ENCODE data around the gene NUDT21. TPM values are rescaled to one million over a fixed set of nuclear protein-coding genes. Genes with fewer than 3 reads are reported as not detected.

NUDT21 gene
- total RNA-seq, 1 experiment from 2014 or later = 72.7 TPM

- in situ Hi-C loops (cut with HindIII; ENCODE audit: low pct_unique_long_range_greater_than_20kb, low sequenced_read_pairs) = no loop called here
Observed at GRCh38 chr16:56469748-56470147, 18.6 kb upstream of the NUDT21 start.

DNA sequence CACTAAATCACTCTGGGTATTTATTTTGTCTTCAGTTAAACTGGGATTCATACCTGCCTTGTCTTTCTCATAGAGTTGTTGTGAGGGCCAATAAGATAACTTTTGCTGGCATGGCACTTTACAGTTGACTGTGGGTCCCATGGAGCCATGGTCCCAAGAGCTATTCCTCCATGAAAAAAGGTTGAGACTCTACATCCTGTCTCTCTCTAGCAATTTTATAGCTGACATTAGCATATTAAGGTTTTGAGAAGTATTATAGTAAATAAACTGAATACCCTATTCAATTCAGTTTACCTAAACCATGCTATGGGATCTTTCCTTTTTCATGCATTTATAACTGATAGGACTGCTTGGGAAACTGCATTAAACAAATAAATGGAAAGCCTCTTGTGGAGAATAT, 17.7 kb upstream of the NUDT21 start:
- DNase-seq (ENCODE audit: low read depth, low spot score) = no peak
- in situ Hi-C loops (cut with HindIII; ENCODE audit: low pct_unique_long_range_greater_than_20kb, low sequenced_read_pairs) = no loop called here

More at GRCh38 chr16:56469748-56470147, 18.6 kb upstream of the NUDT21 start:
- no peak for DNase-seq (ENCODE audit: low read depth, low spot score)

- in situ Hi-C loops (cut with HindIII; ENCODE audit: low pct_unique_long_range_greater_than_20kb, low sequenced_read_pairs) = no loop called here
Observed at GRCh38 chr16:56466344-56466743, 15.2 kb upstream of the NUDT21 start.

DNA sequence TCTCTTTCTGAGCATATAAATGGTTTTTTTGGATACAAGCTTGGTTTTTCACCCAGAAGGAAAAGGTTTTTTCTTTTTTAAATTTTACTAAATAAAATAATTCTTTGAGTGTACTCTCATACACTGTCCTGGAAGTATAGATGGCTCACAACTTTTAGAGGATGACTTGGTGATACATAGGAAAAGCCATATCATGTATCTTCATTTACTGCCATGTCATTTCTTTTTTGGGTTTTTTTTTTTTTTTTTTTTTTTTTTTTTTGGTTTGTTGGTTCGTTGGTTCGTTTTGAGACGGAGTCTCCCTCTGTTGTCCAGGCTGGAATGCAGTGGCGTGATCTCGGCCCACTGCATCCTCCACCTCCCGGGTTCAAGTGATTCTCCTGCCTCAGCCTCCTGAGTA, 12.0 kb upstream of the NUDT21 start:
- in situ Hi-C loops (cut with HindIII; ENCODE audit: low pct_unique_long_range_greater_than_20kb, low sequenced_read_pairs) = no loop called here
- DNase-seq (ENCODE audit: low read depth, low spot score) = no peak

More at GRCh38 chr16:56466344-56466743, 15.2 kb upstream of the NUDT21 start:
- DNase-seq (ENCODE audit: low read depth, low spot score) = no peak

DNA sequence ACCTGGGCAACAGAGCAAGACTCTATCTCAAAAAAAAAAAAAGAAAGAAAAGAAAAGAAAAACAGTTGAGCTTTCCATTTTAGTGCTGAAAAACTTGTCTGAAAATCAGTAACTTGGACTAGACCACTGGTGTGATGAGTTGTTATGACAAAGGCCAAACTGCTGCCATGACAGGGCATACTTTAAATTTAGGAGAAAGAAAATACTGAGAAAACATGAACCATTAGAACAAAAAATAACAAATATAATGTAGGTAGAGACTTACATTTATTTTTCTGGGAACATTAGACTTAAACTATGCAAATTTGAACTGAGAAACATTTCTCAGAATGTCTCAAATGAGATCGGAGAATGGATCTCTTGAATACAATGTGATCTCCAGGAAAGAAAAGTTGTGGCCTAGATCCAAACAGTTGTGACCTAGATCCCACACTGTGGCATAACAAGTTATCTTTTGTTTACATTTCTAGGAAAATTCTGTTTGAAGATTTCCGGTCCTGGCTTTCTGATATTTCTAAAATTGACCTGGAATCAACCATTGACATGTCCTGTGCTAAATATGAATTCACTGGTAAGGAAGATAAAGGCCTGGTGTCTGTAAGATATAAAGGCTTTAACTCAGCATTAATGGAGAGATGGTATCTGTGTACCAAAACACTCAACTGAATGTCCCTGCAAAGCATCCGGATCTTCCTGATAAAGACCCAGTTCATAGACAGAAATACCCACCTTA, 11.1 kb upstream of the NUDT21 start:
- DNase-seq (ENCODE audit: low read depth, low spot score) = no peak
- in situ Hi-C loops (cut with HindIII; ENCODE audit: low pct_unique_long_range_greater_than_20kb, low sequenced_read_pairs) = no loop called here

DNA sequence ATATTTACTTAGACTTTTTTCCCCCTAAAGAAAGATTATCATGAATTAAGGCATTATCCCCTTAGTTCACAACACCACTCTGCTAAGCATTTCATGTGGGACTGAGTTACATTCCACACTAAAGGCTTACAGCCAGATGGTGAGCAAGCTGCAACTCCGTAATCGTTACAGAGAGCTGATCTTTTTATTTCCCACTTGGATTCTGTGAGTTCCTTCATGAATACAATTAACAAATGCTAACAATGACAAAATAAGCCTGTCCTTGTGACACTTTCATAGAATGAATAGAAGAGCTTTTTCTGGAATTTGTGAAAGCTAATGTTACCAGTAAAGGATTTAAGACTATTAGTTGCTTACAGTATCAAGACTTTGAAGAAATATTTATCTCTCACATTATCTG, 9.0 kb upstream of the NUDT21 start:
- in situ Hi-C loops (cut with HindIII; ENCODE audit: low pct_unique_long_range_greater_than_20kb, low sequenced_read_pairs) = no loop called here
- no peak for DNase-seq (ENCODE audit: low read depth, low spot score)

GRCh38 chr16:56457927-56458470, 6.9 kb upstream of the NUDT21 start:
- in situ Hi-C loops (cut with HindIII; ENCODE audit: low pct_unique_long_range_greater_than_20kb, low sequenced_read_pairs) = no loop called here
- no peak for DNase-seq (ENCODE audit: low read depth, low spot score)

GRCh38 chr16:56451753-56452689, 889 bp upstream of the NUDT21 start:
- peak; percentile 6 for DNase-seq (ENCODE audit: low read depth, low spot score)
- in situ Hi-C loops (cut with HindIII; ENCODE audit: low pct_unique_long_range_greater_than_20kb, low sequenced_read_pairs) = no loop called here

DNA sequence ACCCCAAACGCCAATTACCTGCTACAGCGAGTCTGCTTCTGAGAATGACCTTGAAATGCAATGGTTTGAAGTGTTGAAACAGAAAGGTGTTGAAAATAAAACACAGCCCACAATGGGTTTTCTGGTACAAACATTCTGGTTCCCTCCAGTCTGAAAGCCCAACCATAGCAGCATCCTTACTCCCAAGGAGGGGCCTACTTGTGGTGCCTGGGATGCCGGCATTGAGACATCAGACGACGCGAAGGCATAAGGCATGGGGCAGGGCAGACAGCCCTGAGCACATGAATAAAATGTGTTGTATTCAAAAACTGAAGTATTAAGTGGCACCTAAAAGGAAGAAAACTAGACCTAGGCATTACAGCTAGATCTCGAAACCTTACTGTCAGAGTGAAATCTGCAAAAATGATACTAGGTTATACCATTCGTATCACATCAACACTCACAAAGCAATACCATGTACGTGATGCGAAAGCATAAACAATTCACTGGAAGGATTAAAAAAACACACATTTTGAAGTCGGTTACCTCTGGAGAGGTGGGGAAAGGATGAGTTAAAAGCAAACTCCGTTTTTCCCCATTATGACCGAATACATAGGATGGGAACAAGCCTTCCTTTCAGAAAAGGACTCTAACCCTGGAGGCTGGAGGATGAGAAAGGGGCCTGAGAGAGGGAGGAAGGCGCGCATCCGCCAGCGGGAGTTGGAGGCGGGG, 702 bp downstream of the NUDT21 start:
- in situ Hi-C loops (cut with HindIII; ENCODE audit: low pct_unique_long_range_greater_than_20kb, low sequenced_read_pairs) = no loop called here
- DNase-seq (ENCODE audit: low read depth, low spot score) = no peak

- DNase-seq (ENCODE audit: low read depth, low spot score) = no peak
- in situ Hi-C loops (cut with HindIII; ENCODE audit: low pct_unique_long_range_greater_than_20kb, low sequenced_read_pairs) = no loop called here
Observed at GRCh38 chr16:56448005-56448404, 3.1 kb downstream of the NUDT21 start.

- no peak for DNase-seq (ENCODE audit: low read depth, low spot score)
- in situ Hi-C loops (cut with HindIII; ENCODE audit: low pct_unique_long_range_greater_than_20kb, low sequenced_read_pairs) = no loop called here
Observed at GRCh38 chr16:56447286-56447685, 3.8 kb downstream of the NUDT21 start.

DNA sequence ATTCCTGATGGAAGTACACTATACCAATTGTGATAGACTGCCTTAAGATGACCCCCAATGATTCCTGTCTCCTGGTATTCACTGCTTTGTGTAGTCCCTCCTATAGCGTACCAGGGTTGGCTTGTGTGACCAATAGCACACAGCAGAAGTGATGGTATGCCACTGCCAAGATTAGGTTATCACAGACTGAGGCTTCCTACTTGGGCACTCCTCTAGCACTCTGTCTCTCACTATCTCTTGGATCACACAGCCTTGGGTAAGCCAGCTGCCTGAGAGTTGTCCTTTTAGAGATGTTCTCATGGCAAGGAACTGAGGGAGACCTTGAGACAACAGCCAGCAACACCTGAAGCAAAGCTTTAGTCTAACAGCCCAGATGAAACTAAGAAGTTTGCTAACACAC, 13.1 kb downstream of the NUDT21 start:
- no peak for DNase-seq (ENCODE audit: low read depth, low spot score)
- in situ Hi-C loops (cut with HindIII; ENCODE audit: low pct_unique_long_range_greater_than_20kb, low sequenced_read_pairs) = no loop called here

- DNase-seq (ENCODE audit: low read depth, low spot score) = no peak
- in situ Hi-C loops (cut with HindIII; ENCODE audit: low pct_unique_long_range_greater_than_20kb, low sequenced_read_pairs) = no loop called here
Observed at GRCh38 chr16:56436258-56436657, 14.9 kb downstream of the NUDT21 start.

DNA sequence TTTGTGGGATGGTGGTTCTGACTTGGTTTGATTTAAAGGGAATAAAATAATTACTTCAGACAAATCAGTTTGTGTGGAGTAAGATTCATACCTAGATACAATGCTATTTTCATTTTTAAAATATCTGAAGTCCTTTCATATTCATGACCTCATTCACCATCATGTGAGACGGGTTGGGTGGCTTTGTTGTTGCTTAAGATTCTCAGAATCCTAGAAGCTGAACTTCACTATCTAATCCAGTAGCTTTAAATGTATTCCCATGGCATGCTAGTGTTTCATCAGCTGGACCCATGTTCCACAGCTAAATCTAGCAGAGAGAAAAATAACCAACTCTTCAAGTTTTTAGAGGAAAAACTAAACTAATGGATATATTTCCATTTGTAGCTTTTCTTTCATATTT, 23.0 kb downstream of the NUDT21 start:
- DNase-seq (ENCODE audit: low read depth, low spot score) = no peak
- in situ Hi-C loops (cut with HindIII; ENCODE audit: low pct_unique_long_range_greater_than_20kb, low sequenced_read_pairs) = no loop called here

GRCh38 chr16:56426585-56426984, 24.5 kb downstream of the NUDT21 start:
- in situ Hi-C loops (cut with HindIII; ENCODE audit: low pct_unique_long_range_greater_than_20kb, low sequenced_read_pairs) = no loop called here
- no peak for DNase-seq (ENCODE audit: low read depth, low spot score)

DNA sequence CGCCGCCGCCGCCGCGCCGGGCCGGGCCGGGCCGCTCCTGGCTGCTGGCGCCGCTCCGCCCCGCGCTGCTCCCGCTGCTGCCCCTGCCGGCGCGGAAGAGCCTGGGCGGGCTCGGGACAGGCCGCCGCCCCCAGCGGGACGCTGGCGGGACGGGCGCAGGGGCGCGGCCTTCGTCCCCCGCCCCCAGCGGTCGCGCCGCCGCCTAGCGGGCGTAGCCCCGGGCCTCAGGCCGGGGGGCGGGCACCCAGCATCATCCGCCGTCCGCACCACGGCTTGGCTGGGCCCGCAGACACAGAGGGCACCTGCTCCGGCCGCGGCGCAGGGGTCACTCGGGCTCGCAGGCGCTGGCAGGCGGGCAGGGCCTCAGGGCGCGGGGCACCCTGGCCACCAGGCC, 25.7 kb downstream of the NUDT21 start, which contains the start of gene AMFR:
TSS of gene AMFR (minus strand) at position 107 of the 394 bp plus-strand sequence. CDS start 218 bp downstream, outside the sequence.
- in situ Hi-C loops (cut with HindIII; ENCODE audit: low pct_unique_long_range_greater_than_20kb, low sequenced_read_pairs) = no loop called here
- DNase-seq (ENCODE audit: low read depth, low spot score) = peak; percentile 70

DNA sequence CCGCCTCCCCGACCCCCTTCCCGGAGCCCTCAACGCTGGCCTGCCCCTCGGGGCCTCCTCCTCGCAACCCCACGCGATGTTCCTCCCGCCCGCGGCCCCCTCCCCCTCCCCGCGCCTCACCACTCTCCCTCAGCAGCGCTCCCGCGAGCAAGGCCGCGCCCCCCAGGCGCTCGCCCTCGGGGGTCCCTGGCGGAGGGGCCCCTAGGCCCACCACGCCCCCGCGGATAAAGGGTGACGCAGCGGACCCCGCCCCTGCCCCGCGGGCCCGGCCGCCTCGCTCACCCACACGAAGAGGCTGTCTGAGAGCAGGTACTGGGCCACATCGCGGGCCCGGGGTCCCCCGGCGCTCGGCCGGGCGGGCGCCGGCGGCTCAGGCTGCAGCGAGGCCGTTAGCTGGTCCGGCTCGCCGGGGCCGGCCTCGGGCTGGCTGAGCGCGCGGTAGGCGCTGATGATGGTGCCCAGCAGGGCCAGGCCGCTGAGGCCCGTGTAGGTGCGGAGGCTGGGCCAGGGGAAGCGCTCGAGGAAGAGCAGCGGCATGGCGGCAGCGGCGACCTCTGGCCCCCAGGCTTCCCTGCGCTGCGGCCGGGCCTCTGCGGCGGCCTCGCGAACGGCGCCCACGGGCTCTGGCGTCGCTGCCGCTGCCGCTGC, 26.2 kb downstream of the NUDT21 start:
- no peak for DNase-seq (ENCODE audit: low read depth, low spot score)
- in situ Hi-C loops (cut with HindIII; ENCODE audit: low pct_unique_long_range_greater_than_20kb, low sequenced_read_pairs) = no loop called here
